ENCODE data around the gene NPAS3. TPM values are rescaled to one million over a fixed set of nuclear protein-coding genes. Genes with fewer than 3 reads are reported as not detected.

Gene NPAS3
- total and polyA plus RNA-seq, 2 donors (not counting 3 experiments of a cell fraction or from before 2014, with no cell fraction given), result 0.10 to 0.13 TPM

DNA sequence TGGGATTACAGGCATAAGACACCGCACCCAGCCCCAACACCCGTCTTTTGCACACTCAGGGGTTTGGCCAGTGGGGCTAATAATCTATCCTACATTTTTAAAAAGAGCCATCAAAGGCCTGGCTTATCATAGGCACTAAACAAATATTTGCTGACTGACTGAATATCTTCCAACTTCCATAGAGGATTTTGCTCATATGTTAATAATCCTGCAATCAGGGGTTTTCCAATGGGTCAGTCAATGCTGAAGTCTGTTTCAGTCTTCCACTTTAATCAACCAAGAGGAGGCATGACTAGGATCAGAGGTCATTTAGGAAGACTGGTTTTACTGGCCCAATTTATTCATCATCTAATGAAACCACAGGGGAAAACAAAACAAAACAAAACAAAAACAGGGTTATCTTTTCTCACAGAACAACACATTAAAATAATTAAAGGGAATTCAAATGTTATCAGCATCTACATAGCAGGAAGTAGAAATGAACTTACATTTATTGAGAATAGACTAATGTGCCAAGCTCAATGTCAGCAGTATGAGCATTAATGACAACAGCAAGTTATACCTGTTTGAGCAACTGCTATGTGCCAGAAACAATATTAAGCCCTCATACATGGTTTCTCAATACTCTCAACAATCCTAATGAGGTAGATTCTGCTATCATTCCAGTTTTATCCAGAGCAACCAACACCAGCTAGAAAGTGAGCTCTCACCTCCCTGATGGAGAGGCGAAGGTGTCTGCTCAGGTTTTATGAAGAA lies 640.0 kb downstream of the NPAS3 start:
- H4K20me1 ChIP-seq (replicated peaks; ENCODE audit: control insufficient read depth, extremely low read depth, insufficient read depth, low read length), result no peaks in the 10 kb centered on the region
- no TSS peak for BruUV-seq (replicated peaks)
- H3K79me2 ChIP-seq (ENCODE audit: control insufficient read depth, insufficient read depth, low read length), result no peaks in the 10 kb centered on the region
- no peak overlapping the region for H3K4me3 ChIP-seq (replicated peaks in 1 of 3; ENCODE audit: insufficient read depth in 1 of 3, low read depth in 1 of 3, low read length in 3 of 3)
- no peak overlapping the region for H3K27ac ChIP-seq (ENCODE audit: insufficient read depth, low read depth, low read length)
- H3K9ac ChIP-seq (replicated peaks; ENCODE audit: extremely low read depth, insufficient read depth, low read length), result no peak overlapping the region
- no peaks in the 10 kb centered on the region for H3K36me3 ChIP-seq (ENCODE audit: control insufficient read depth in 2 of 2, extremely low read depth in 1 of 2, insufficient read depth in 2 of 2, low read length in 2 of 2)
- H3K9me1 ChIP-seq (replicated peaks; ENCODE audit: control insufficient read depth, extremely low read depth, insufficient read depth, low read length), result no peaks in the 10 kb centered on the region
- no peak for DNase-seq (ENCODE audit: low read depth, low spot score)
- no peak overlapping the region for H2AFZ ChIP-seq (ENCODE audit: low read depth, low read length)
- dilution Hi-C loops (cut with MboI; ENCODE audit: extremely low pct_ligation_motif_present, low sequenced_read_pairs), result no loop called here
- no peak overlapping the region for H3K4me2 ChIP-seq (ENCODE audit: insufficient read depth, low read length)
- CTCF ChIA-PET, result interaction anchor here (1.3 kb wide), 1 partner anchor 11 kb away, joined by 4 read pairs; no protein-coding TSS in a partner anchor
- no peaks in the 10 kb centered on the region for H3K4me1 ChIP-seq (ENCODE audit: control insufficient read depth, extremely low read depth, insufficient read depth, low read length)
- no peaks in the 10 kb centered on the region for H3K27me3 ChIP-seq (ENCODE audit: control insufficient read depth in 2 of 2, insufficient read depth in 2 of 2, low read length in 2 of 2)
- FAIRE-seq, result no peak
- POLR2A ChIA-PET, result no interaction called here
- no peak for TF ChIP-seq GATA2 (IDR thresholded peaks at IDR 0.05; ENCODE audit: insufficient read depth, insufficient read length, low read depth, low read length)
- TF ChIP-seq JUN (IDR thresholded peaks at IDR 0.05; ENCODE audit: borderline replicate concordance, insufficient read depth, insufficient read length, low read depth), result no peak
- TF ChIP-seq POLR2A (IDR thresholded peaks at IDR 0.05; ENCODE audit: low read depth, low read length), result no peak
- no peak for TF ChIP-seq POLR2AphosphoS5 (IDR thresholded peaks at IDR 0.05; ENCODE audit: insufficient read depth, low read depth, low read length)
- TF ChIP-seq FOS (IDR thresholded peaks at IDR 0.05; ENCODE audit: borderline replicate concordance, insufficient read depth, low read length), result no peak
- TF ChIP-seq MYC (IDR thresholded peaks at IDR 0.05; ENCODE audit: low read depth, low read length), result no peak
- no peaks in the 10 kb centered on the region for H3K9me3 ChIP-seq (replicated peaks; ENCODE audit: control insufficient read depth, insufficient read depth, low read length)
- intact Hi-C loops (cut with micrococcal nuclease), result no loop called here

DNA sequence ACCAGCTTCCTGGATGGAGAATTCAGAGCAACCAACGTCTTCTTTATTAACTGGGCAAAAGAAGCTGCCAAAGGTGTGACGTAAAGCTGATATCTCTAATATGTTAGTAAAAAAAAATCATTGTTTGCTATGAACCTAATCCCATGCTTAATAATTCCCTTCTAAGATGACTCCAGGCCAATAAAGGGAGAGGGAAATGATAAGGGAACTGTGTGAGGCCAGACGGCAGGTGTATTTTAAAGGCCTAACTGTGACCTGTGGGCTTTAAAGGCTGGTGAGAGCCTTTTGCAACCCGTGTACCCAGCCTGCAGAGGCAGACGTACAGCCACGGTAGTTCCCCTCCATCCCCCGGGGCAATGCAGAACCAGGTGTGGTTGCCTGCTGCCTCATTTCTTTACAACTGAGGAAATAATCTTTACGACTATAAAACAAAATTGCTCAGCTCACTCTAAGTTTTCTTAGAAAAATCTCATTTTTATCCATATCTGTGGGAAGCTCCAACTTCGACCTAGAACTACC lies 641.6 kb downstream of the NPAS3 start:
- DNase-seq (ENCODE audit: low read depth, low spot score) (no peak), FAIRE-seq (no peak)
- Histone ChIP-seq H3K4me1 (ENCODE audit: control insufficient read depth, extremely low read depth, insufficient read depth, low read length) (no peaks in the 10 kb centered on the region), H2AFZ (ENCODE audit: low read depth, low read length) (no peak overlapping the region), H3K27me3 (ENCODE audit: control insufficient read depth in 2 of 2, insufficient read depth in 2 of 2, low read length in 2 of 2) (no peaks in the 10 kb centered on the region), H3K36me3 (ENCODE audit: control insufficient read depth in 2 of 2, extremely low read depth in 1 of 2, insufficient read depth in 2 of 2, low read length in 2 of 2) (no peaks in the 10 kb centered on the region), H3K9ac (replicated peaks; ENCODE audit: extremely low read depth, insufficient read depth, low read length) (no peak overlapping the region), H3K4me3 (replicated peaks in 1 of 3; ENCODE audit: insufficient read depth in 1 of 3, low read depth in 1 of 3, low read length in 3 of 3) (no peak overlapping the region), H3K79me2 (ENCODE audit: control insufficient read depth, insufficient read depth, low read length) (no peaks in the 10 kb centered on the region), H3K27ac (ENCODE audit: insufficient read depth, low read depth, low read length) (no peak overlapping the region), H3K4me2 (ENCODE audit: insufficient read depth, low read length) (no peak overlapping the region), H3K9me1 (replicated peaks; ENCODE audit: control insufficient read depth, extremely low read depth, insufficient read depth, low read length) (no peaks in the 10 kb centered on the region), H4K20me1 (replicated peaks; ENCODE audit: control insufficient read depth, extremely low read depth, insufficient read depth, low read length) (no peaks in the 10 kb centered on the region), H3K9me3 (replicated peaks; ENCODE audit: control insufficient read depth, insufficient read depth, low read length) (no peaks in the 10 kb centered on the region)
- dilution Hi-C loops (cut with MboI; ENCODE audit: extremely low pct_ligation_motif_present, low sequenced_read_pairs), result no loop called here
- TF ChIP-seq EZH2 (IDR thresholded peaks at IDR 0.05; ENCODE audit: borderline replicate concordance, low read depth, low read length, severe bottlenecking) (no peak), GATA2 (IDR thresholded peaks at IDR 0.05; ENCODE audit: insufficient read depth, insufficient read length, low read depth, low read length) (no peak), FOS (IDR thresholded peaks at IDR 0.05; ENCODE audit: borderline replicate concordance, insufficient read depth, low read length) (no peak), POLR2AphosphoS5 (IDR thresholded peaks at IDR 0.05; ENCODE audit: insufficient read depth, low read depth, low read length) (no peak), JUN (IDR thresholded peaks at IDR 0.05; ENCODE audit: borderline replicate concordance, insufficient read depth, insufficient read length, low read depth) (no peak), MYC (IDR thresholded peaks at IDR 0.05; ENCODE audit: low read depth, low read length) (no peak), POLR2A (IDR thresholded peaks at IDR 0.05; ENCODE audit: low read depth, low read length) (no peak)
- TF ChIP-seq, protein P1, sequence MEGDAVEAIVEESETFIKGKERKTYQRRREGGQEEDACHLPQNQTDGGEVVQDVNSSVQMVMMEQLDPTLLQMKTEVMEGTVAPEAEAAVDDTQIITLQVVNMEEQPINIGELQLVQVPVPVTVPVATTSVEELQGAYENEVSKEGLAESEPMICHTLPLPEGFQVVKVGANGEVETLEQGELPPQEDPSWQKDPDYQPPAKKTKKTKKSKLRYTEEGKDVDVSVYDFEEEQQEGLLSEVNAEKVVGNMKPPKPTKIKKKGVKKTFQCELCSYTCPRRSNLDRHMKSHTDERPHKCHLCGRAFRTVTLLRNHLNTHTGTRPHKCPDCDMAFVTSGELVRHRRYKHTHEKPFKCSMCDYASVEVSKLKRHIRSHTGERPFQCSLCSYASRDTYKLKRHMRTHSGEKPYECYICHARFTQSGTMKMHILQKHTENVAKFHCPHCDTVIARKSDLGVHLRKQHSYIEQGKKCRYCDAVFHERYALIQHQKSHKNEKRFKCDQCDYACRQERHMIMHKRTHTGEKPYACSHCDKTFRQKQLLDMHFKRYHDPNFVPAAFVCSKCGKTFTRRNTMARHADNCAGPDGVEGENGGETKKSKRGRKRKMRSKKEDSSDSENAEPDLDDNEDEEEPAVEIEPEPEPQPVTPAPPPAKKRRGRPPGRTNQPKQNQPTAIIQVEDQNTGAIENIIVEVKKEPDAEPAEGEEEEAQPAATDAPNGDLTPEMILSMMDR (IDR thresholded peaks at IDR 0.05; ENCODE audit: extremely low read depth in 1 of 2, insufficient read depth in 1 of 2, low read depth in 1 of 2, low read length in 2 of 2), result no peak
- TF ChIP-seq, protein P2, sequence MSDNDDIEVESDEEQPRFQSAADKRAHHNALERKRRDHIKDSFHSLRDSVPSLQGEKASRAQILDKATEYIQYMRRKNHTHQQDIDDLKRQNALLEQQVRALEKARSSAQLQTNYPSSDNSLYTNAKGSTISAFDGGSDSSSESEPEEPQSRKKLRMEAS (IDR thresholded peaks at IDR 0.05; ENCODE audit: insufficient read depth, insufficient read length), result no peak
- CTCF ChIA-PET, result interaction anchor here (1.4 kb wide), 1 partner anchor 212 kb away, joined by 6 read pairs; no protein-coding TSS in a partner anchor
- no TSS peak for BruUV-seq (replicated peaks)
- POLR2A ChIA-PET, result no interaction called here
- intact Hi-C loops (cut with micrococcal nuclease), result no loop called here

Measured in endothelial cell of umbilical vein (primary cell).